ENCODE results near the gene CDH4.

- TF ChIP-seq EP300 (IDR thresholded peaks at IDR 0.05): no peak
- TF ChIP-seq, protein P1, sequence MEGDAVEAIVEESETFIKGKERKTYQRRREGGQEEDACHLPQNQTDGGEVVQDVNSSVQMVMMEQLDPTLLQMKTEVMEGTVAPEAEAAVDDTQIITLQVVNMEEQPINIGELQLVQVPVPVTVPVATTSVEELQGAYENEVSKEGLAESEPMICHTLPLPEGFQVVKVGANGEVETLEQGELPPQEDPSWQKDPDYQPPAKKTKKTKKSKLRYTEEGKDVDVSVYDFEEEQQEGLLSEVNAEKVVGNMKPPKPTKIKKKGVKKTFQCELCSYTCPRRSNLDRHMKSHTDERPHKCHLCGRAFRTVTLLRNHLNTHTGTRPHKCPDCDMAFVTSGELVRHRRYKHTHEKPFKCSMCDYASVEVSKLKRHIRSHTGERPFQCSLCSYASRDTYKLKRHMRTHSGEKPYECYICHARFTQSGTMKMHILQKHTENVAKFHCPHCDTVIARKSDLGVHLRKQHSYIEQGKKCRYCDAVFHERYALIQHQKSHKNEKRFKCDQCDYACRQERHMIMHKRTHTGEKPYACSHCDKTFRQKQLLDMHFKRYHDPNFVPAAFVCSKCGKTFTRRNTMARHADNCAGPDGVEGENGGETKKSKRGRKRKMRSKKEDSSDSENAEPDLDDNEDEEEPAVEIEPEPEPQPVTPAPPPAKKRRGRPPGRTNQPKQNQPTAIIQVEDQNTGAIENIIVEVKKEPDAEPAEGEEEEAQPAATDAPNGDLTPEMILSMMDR (IDR thresholded peaks at IDR 0.05): no peak
- TF ChIP-seq POLR2AphosphoS5 (IDR thresholded peaks at IDR 0.05): no peak
- no peak for TF ChIP-seq POLR2A (IDR thresholded peaks at IDR 0.05)
These were observed 159.7 kb downstream of the CDH4 start for GRCh38 chr20:61411743-61412142.
